RWPE2 (cell line): ENCODE results near the gene MCM3AP.

Source experiments
- ATAC-seq: fragments of 200-7000 bp; cut with Tn5 transposase; 3 replicates; pipeline ENCODE4 v1.9.1; 2021; ENCODE audit warnings: low read depth
- DNase-seq: peaks from one replicate; pipeline ENCODE4 v3.0.0-alpha.2; 2020; ENCODE audit warnings: low spot score
- H3K27ac ChIP-seq: fragments of 450-650 bp; 2 replicates; pipeline ENCODE4 v1.5.1; 2017; ENCODE audit warnings: mild to moderate bottlenecking; ENCODE audit not compliant: poor library complexity, severe bottlenecking
- H3K27me3 ChIP-seq: fragments of 250-450 bp; sonication (Bioruptor Pico); 2 replicates; pipeline ENCODE4 v1.5.1; 2021; ENCODE audit warnings: mild to moderate bottlenecking, moderate library complexity; ENCODE audit not compliant: insufficient read depth, poor library complexity, severe bottlenecking
- H3K36me3 ChIP-seq: fragments of 250-450 bp; sonication (Bioruptor Pico); 2 replicates; pipeline ENCODE4 v1.5.1; 2020; ENCODE audit warnings: low read depth, mild to moderate bottlenecking, moderate library complexity
- H3K4me1 ChIP-seq: fragments of 250-450 bp; sonication (Bioruptor Pico); 2 replicates; pipeline ENCODE4 v1.5.1; 2021; ENCODE audit warnings: mild to moderate bottlenecking, moderate library complexity; ENCODE audit not compliant: insufficient read depth, poor library complexity, severe bottlenecking
- H3K4me3 ChIP-seq: fragments of 250-450 bp; sonication (Bioruptor Pico); 2 replicates; pipeline ENCODE4 v1.5.1; 2021; ENCODE audit warnings: mild to moderate bottlenecking, moderate library complexity; ENCODE audit not compliant: severe bottlenecking
- H3K9me3 ChIP-seq: fragments of 250-450 bp; sonication (Bioruptor Pico); 2 replicates; pipeline ENCODE4 v1.5.1; 2021; ENCODE audit warnings: mild to moderate bottlenecking, moderate library complexity; ENCODE audit not compliant: severe bottlenecking
- CTCF ChIP-seq: fragments of 450-650 bp; IDR thresholded peaks from one replicate; pipeline ENCODE4 v1.5.1; 2017; ENCODE audit warnings: mild to moderate bottlenecking, moderate library complexity; ENCODE audit not compliant: poor library complexity, severe bottlenecking

The MCM3AP gene

GRCh38 chr21:46323227-46323709 is 37.9 kb upstream of the MCM3AP start:
- no peaks in the 10 kb centered on the region for H3K27me3 ChIP-seq
- H3K9me3 ChIP-seq = no peaks in the 10 kb centered on the region
- DNase-seq (no peak), ATAC-seq (no peak)
- H3K36me3 ChIP-seq = peaks cover 26% of the 10 kb centered on the region
- peak overlapping the region; percentile 88 for H3K4me3 ChIP-seq
- peak overlapping the region; percentile 85 for H3K27ac ChIP-seq
- no peak for TF ChIP-seq CTCF
- peaks cover 12% of the 10 kb centered on the region for H3K4me1 ChIP-seq

- Histone ChIP-seq H3K27ac (peak overlapping the region; percentile 85), H3K9me3 (no peaks in the 10 kb centered on the region), H3K27me3 (no peaks in the 10 kb centered on the region), H3K4me1 (peaks cover 12% of the 10 kb centered on the region), H3K36me3 (peaks cover 22% of the 10 kb centered on the region), H3K4me3 (peak overlapping the region; percentile 88)
- ATAC-seq (no peak), DNase-seq (no peak)
- TF ChIP-seq CTCF = no peak
Measured at GRCh38 chr21:46322351-46323226, 37.2 kb upstream of the MCM3AP start.

- H3K4me1 ChIP-seq = peaks cover 6% of the 10 kb centered on the region
- no peak for TF ChIP-seq CTCF
- H3K27me3 ChIP-seq = no peaks in the 10 kb centered on the region
- no peak for DNase-seq
- peaks cover 7% of the 10 kb centered on the region for H3K36me3 ChIP-seq
- H3K27ac ChIP-seq = no peak overlapping the region
- ATAC-seq = no peak
- H3K4me3 ChIP-seq = no peak overlapping the region
- no peaks in the 10 kb centered on the region for H3K9me3 ChIP-seq
Measured at GRCh38 chr21:46320331-46320801, 35.0 kb upstream of the MCM3AP start.

- no peak for TF ChIP-seq CTCF
- H3K9me3 ChIP-seq = no peaks in the 10 kb centered on the region
- peaks cover 6% of the 10 kb centered on the region for H3K4me1 ChIP-seq
- DNase-seq = no peak
- no peak overlapping the region for H3K4me3 ChIP-seq
- H3K36me3 ChIP-seq = peaks cover 11% of the 10 kb centered on the region
- H3K27ac ChIP-seq = no peak overlapping the region
- ATAC-seq = no peak
- H3K27me3 ChIP-seq = no peaks in the 10 kb centered on the region
Measured at GRCh38 chr21:46319186-46319585, 33.8 kb upstream of the MCM3AP start.

GRCh38 chr21:46318464-46318845 is 33.0 kb upstream of the MCM3AP start:
- Histone ChIP-seq H3K36me3 (peaks cover 11% of the 10 kb centered on the region), H3K4me1 (peaks cover 6% of the 10 kb centered on the region), H3K27me3 (no peaks in the 10 kb centered on the region), H3K4me3 (no peak overlapping the region), H3K9me3 (no peaks in the 10 kb centered on the region), H3K27ac (no peak overlapping the region)
- no peak for ATAC-seq
- no peak for DNase-seq
- no peak for TF ChIP-seq CTCF
